Erythroblast (primary cell): ENCODE results near the gene TRAPPC14.

Experiments used
- DNase-seq, 2 experiments: peaks; one replicate each; lab custom pipeline; 2025; lab: John Stamatoyannopoulos, UW
- GATA1 ChIP-seq: IDR thresholded peaks from 2 replicates; pipeline ENCODE4 v1.6.1; 2011; ENCODE audit warnings: low read depth, mild to moderate bottlenecking, control low read depth, low read length, moderate library complexity
- POLR2A ChIP-seq: IDR thresholded peaks from 2 replicates; pipeline ENCODE4 v1.6.1; 2011; ENCODE audit warnings: mild to moderate bottlenecking, low read length

The TRAPPC14 gene

GRCh38 chr7:100119072-100119969 is 39.2 kb downstream of the TRAPPC14 start, which contains the start of the genes CNPY4 and TAF6:
CNPY4 (plus strand) TSS chr7:100119634; CDS start chr7:100119745, 111 bp downstream.
TAF6 (minus strand) TSS chr7:100119358; CDS start chr7:100114209, 5,149 bp downstream.
- DNase-seq, result peak; percentile 96 to 98
- TF ChIP-seq POLR2A (peak; percentile 77), GATA1 (no peak)

DNA sequence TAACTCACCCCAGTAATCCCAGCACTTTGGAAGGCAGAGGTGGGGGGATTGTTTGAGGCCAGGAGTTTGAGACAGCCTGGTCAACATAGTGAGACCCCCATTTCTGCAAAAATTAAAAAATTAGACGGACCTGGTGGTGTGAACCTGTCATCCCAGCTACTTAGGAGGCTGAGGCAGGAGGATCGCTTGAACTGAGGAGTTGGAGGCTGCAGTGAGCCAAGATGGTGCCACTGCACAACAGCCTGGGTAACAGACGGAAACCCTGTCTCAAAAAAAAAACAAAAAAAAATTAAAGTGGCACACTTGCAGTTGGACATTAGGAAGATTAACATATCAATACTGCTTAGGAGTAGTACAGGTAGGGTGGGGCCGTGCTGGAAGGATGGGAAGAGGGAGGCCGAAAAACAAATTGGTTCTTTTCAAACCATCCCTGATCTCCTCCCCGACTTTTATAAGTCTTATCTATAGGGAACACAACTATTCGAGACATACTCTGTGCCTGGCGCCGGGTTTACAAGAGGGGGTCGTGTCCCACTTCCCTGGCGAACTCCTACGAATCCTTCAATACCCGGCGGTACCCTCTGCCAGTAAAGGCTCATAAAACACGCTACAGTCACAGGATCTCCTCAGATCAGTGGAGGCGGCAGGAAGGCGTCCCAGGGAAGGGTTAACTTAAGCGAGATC is 40.0 kb downstream of the TRAPPC14 start:
- TF ChIP-seq GATA1, result no peak
- no peak for TF ChIP-seq POLR2A
- DNase-seq, result no peak

DNA sequence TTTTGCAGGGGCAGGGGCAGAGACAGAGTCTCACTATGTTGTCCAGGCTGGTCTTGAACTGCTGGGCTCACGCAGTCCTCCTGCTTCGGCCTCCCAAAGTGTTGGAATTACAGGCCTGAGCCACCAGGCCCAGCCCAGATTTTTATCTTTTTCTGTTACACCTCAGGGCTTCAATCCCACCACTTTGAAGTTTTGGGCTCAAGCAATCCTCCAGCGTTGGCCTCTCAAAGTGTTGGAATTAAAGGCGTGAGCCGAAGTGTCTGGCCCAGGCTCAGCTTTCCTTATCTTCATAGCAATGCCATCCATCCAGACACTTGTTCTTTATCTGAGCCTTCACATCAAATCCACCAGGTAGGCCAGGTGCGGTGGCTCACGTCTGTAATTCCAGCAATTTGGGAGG is 43.5 kb downstream of the TRAPPC14 start:
- DNase-seq, result no peak
- no peak for TF ChIP-seq GATA1
- no peak for TF ChIP-seq POLR2A

- no peak for DNase-seq
- no peak for TF ChIP-seq POLR2A
- TF ChIP-seq GATA1, result no peak
These were observed 46.6 kb downstream of the TRAPPC14 start for GRCh38 chr7:100111914-100112313.

DNA sequence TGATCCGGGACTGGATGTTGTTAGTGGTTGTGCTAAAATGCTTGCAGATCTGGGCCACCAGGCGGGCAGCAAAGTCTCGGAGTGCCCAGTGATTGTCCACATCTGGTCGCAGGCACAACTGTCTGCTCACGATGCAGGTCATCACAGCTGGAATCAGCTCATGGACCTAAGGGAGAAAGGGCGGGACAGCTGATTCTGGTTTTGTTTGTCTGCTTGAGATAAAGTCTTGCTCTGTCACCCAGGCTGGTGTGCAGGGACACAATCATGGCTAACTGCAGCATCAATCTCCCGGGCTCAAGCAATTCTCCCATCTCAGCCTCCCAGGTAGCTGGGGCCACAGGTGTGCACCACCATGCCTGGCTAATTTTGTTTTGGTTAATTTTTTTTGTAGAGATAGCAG is 47.4 kb downstream of the TRAPPC14 start:
- peak in 1 of 2 experiments; percentile 63 for DNase-seq
- no peak for TF ChIP-seq POLR2A

DNA sequence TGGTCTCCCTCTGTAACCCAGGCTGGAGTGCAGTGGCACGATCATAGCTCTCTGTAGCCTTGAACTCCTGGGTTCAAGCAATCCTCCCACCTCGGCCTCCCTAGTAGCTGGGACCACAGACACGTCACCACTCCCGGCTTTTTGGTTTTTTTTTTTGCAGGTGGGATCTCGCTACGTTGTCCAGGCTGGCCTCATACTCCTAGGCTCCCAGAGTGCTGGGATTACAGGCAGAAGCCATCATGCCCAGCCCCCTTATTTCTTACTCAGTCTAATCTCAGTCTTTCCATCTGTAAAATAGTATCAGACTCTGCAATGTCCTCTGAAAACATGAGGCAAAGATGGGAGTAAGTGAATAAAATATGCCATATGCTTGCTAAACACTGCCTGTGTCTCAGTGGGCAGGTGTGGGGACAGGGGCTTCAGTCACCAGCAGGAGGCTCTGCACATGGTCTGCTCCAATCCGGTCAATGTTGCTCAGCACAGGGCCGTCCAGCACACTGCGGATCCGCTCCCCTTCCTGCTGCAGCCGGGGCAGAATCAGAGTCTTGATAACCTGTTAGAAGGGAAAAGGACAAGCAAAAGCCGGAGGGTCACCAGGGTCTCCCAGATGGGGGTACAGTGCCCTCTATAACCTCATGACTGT is 48.9 kb downstream of the TRAPPC14 start:
- no peak for DNase-seq
- TF ChIP-seq GATA1 (no peak), POLR2A (no peak)

DNA sequence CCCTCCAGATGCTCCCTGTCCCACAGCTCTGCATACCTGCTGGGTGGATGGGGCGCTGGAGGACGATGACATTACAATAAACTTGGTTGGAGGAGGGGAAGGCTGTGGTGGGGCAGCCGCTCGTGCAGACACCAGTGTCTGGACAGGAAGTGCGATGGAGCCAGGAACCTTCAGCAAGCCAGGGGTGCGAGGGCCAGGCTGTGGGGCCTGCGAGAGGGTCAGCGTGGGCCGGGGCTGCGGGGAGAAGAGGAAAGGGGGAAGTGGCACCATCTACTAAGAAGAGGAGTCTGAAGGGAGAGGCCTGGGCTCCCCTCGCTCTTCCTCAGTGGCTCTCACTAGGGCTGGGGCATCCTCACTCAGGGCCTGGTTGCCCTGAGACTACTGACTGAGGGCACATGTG is 50.6 kb downstream of the TRAPPC14 start:
- DNase-seq, result no peak
- TF ChIP-seq GATA1 (no peak), POLR2A (no peak)

GRCh38 chr7:100107125-100107737 is 51.3 kb downstream of the TRAPPC14 start:
- DNase-seq, result no peak
- TF ChIP-seq POLR2A (no peak), GATA1 (no peak)

GRCh38 chr7:100106633-100107032 is 51.9 kb downstream of the TRAPPC14 start:
- no peak for DNase-seq
- TF ChIP-seq POLR2A (no peak), GATA1 (no peak)

DNA sequence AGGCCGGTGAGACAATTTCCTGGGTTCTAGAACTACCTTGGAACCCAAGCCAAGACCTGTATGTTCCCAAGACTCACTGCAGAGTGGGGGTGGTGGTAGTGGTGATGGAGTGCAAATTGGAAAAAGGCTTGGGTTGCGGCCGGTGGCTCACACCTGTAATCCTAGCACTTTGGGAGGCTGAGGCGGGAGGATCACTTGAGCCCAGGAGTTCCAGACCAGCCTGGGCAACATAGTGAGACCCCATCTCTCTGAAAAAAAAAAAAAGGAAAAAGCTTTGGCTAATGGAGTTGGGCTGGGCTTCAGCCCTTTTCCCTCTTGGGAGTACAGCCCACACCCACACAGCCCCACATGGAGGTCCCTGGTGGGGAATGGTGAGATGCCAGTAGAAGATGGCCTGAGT is 53.0 kb downstream of the TRAPPC14 start:
- no peak for TF ChIP-seq GATA1
- TF ChIP-seq POLR2A, result no peak
- no peak for DNase-seq
